Measurements from ENCODE around the gene AKNA. TPM values are rescaled to one million over a fixed set of nuclear protein-coding genes. Genes with fewer than 3 reads are reported as not detected.

AKNA gene
- total RNA-seq, 1 experiment from 2014 or later = 3.9 TPM

DNA sequence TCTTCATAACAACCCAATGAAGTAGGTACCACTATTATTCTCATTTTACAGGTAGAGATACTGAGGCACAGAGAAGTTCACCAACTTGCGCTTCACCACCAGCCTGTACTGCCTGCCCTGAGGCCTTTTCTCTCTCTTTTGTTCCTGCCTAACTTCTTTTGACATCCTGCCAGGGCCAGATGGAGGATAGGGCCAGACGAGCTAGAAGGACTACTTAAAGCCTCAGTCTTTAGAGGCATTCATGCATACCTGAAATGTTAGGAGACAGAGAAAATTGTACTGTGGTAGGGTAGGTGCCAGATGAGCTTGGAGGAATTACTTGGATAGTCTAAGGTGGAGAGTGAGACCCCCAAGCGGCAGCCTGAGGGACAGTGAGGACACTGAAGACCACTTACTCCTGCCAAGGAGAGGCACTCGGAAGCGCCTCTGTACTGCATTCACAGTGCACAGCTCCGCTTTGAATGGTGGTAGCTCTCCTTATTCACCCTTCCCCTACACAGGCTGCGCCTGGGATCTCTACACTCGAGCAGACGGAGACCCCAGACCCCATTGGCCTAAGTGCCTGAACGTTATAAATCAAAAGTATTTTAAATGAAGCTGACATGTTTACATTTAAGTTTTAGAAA lies 71.1 kb downstream of the AKNA start:
- Mint-ChIP-seq H3K4me1 (ENCODE audit: low read depth, unreplicated experiment) (no peaks in the 10 kb centered on the region), H3K27me3 (ENCODE audit: unreplicated experiment) (peaks cover 14% of the 10 kb centered on the region), H3K27ac (ENCODE audit: unreplicated experiment) (no peak overlapping the region), H3K4me3 (ENCODE audit: low read depth, unreplicated experiment) (no peak overlapping the region), H3K36me3 (ENCODE audit: insufficient read depth, unreplicated experiment) (peaks cover 5% of the 10 kb centered on the region), H3K9me3 (ENCODE audit: low read depth, unreplicated experiment) (no peaks in the 10 kb centered on the region)
- CTCF ChIA-PET = no interaction called here
- intact Hi-C loops (cut with micrococcal nuclease; ENCODE audit: unreplicated experiment) = no loop called here
- TF ChIP-seq CTCF (IDR thresholded peaks at IDR 0.05; ENCODE audit: unreplicated experiment) = no peak
- BruUV-seq (replicated peaks) = no TSS peak
- DNase-seq = no peak

DNA sequence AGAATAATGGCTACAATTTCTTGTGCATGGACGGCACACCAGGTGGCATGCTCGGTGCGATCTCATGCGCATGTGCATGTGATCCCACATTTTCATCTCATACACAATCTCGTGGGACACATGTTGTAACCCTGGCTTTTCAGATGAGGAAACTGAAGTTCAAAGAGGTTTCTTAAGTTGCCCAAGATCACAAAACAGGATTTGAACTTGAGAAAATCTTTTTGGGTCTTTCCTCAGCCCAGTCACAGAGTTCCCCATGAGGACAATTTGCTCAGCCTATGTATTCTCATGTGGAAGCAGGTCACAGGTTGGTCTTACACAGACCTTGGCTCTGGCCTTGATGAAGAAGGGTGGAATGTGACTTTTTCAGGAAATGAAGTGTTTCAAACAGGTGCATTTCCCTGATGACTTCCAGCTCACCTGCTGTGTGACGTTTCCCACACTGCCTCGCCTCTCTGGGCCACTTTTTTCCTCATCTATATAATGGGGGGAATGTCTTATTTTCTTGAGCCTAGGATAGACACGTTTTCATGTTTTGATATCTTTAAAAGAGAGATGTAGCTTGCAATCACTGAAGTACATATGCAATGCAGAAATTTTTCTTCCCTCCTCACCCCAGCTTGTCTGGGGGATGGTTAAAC lies 71.9 kb downstream of the AKNA start:
- no peak for DNase-seq
- Mint-ChIP-seq H3K4me1 (ENCODE audit: low read depth, unreplicated experiment) (no peaks in the 10 kb centered on the region), H3K27ac (ENCODE audit: unreplicated experiment) (no peak overlapping the region), H3K4me3 (ENCODE audit: low read depth, unreplicated experiment) (no peak overlapping the region), H3K9me3 (ENCODE audit: low read depth, unreplicated experiment) (no peaks in the 10 kb centered on the region), H3K27me3 (ENCODE audit: unreplicated experiment) (peaks cover 14% of the 10 kb centered on the region), H3K36me3 (ENCODE audit: insufficient read depth, unreplicated experiment) (peaks cover 5% of the 10 kb centered on the region)
- CTCF ChIA-PET = no interaction called here
- intact Hi-C loops (cut with micrococcal nuclease; ENCODE audit: unreplicated experiment) = no loop called here
- no peak for TF ChIP-seq CTCF (IDR thresholded peaks at IDR 0.05; ENCODE audit: unreplicated experiment)
- BruUV-seq (replicated peaks) = no TSS peak

- H3K9me3 Mint-ChIP-seq (ENCODE audit: low read depth, unreplicated experiment) = no peaks in the 10 kb centered on the region
- CTCF ChIA-PET = no interaction called here
- no peak for TF ChIP-seq CTCF (IDR thresholded peaks at IDR 0.05; ENCODE audit: unreplicated experiment)
Observed at GRCh38 chr9:114314881-114315722, 72.7 kb downstream of the AKNA start.

GRCh38 chr9:114314256-114314867 lies 73.4 kb downstream of the AKNA start:
- no peak overlapping the region for H3K27ac Mint-ChIP-seq (ENCODE audit: unreplicated experiment)
- H3K4me1 Mint-ChIP-seq (ENCODE audit: low read depth, unreplicated experiment) = no peaks in the 10 kb centered on the region
- no peaks in the 10 kb centered on the region for H3K9me3 Mint-ChIP-seq (ENCODE audit: low read depth, unreplicated experiment)
- peaks cover 9% of the 10 kb centered on the region for H3K27me3 Mint-ChIP-seq (ENCODE audit: unreplicated experiment)
- H3K36me3 Mint-ChIP-seq (ENCODE audit: insufficient read depth, unreplicated experiment) = peaks cover 5% of the 10 kb centered on the region
- H3K4me3 Mint-ChIP-seq (ENCODE audit: low read depth, unreplicated experiment) = no peak overlapping the region
- TF ChIP-seq CTCF (IDR thresholded peaks at IDR 0.05; ENCODE audit: unreplicated experiment) = no peak
- BruUV-seq (replicated peaks) = no TSS peak
- CTCF ChIA-PET = no interaction called here
- DNase-seq = no peak
- intact Hi-C loops (cut with micrococcal nuclease; ENCODE audit: unreplicated experiment) = no loop called here

More at GRCh38 chr9:114314881-114315722, 72.7 kb downstream of the AKNA start:
- peaks cover 14% of the 10 kb centered on the region for H3K27me3 Mint-ChIP-seq (ENCODE audit: unreplicated experiment)
- intact Hi-C loops (cut with micrococcal nuclease; ENCODE audit: unreplicated experiment) = no loop called here
- H3K27ac Mint-ChIP-seq (ENCODE audit: unreplicated experiment) = no peak overlapping the region
- peaks cover 5% of the 10 kb centered on the region for H3K36me3 Mint-ChIP-seq (ENCODE audit: insufficient read depth, unreplicated experiment)
- DNase-seq = no peak
- H3K4me1 Mint-ChIP-seq (ENCODE audit: low read depth, unreplicated experiment) = no peaks in the 10 kb centered on the region
- no TSS peak for BruUV-seq (replicated peaks)
- no peak overlapping the region for H3K4me3 Mint-ChIP-seq (ENCODE audit: low read depth, unreplicated experiment)

All from Calu3 (cell line).